H7 (cell line): Measurements from ENCODE around the gene RTN4R. TPM values are rescaled to one million over a fixed set of nuclear protein-coding genes. Genes with fewer than 3 reads are reported as not detected.

ENCODE experiments used
- DNase-seq: peaks from one replicate; pipeline ENCODE4 v3.0.0; 2012
- H3K27me3 ChIP-seq: 2 replicates; pipeline ENCODE4 v1.6.0; 2011; ENCODE audit warnings: mild to moderate bottlenecking, low read length; ENCODE audit not compliant: control insufficient read depth, insufficient read depth
- H3K36me3 ChIP-seq: replicated peaks from 2 replicates; pipeline ENCODE4 v1.5.1; 2011; ENCODE audit warnings: low read length; ENCODE audit not compliant: control insufficient read depth, insufficient read depth
- H3K4me3 ChIP-seq: 2 replicates; pipeline ENCODE4 v1.5.1; 2011; ENCODE audit warnings: low read depth, mild to moderate bottlenecking, control low read depth, low read length, moderate library complexity; ENCODE audit not compliant: insufficient read depth
- total RNA-seq: library from RNA; depleted of rRNA; stranded (reverse); fragments of >200 nt; shearing (Covaris generic); gene quantifications from 2 replicates; pipeline ENCODE4 v1.2.3, GENCODE V29; 2014

Gene RTN4R
- total RNA-seq, 1 experiment from 2014 or later = 30.4 TPM

GRCh38 chr22:20232781-20233180 lies 35.3 kb downstream of the RTN4R start:
- no peak for DNase-seq
- no peak overlapping the region for H3K4me3 ChIP-seq
- H3K27me3 ChIP-seq = no peaks in the 10 kb centered on the region
- no peaks in the 10 kb centered on the region for H3K36me3 ChIP-seq

- DNase-seq = no peak
- Histone ChIP-seq H3K4me3 (no peak overlapping the region), H3K27me3 (no peaks in the 10 kb centered on the region), H3K36me3 (no peaks in the 10 kb centered on the region)
Measured at GRCh38 chr22:20232237-20232598, 35.9 kb downstream of the RTN4R start.

- Histone ChIP-seq H3K36me3 (no peaks in the 10 kb centered on the region), H3K27me3 (no peaks in the 10 kb centered on the region)
- DNase-seq = no peak
Measured at GRCh38 chr22:20231514-20232236, 36.4 kb downstream of the RTN4R start.

GRCh38 chr22:20230777-20231420 lies 37.2 kb downstream of the RTN4R start:
- Histone ChIP-seq H3K36me3 (no peaks in the 10 kb centered on the region), H3K4me3 (no peak overlapping the region), H3K27me3 (no peaks in the 10 kb centered on the region)
- no peak for DNase-seq

More at GRCh38 chr22:20231514-20232236, 36.4 kb downstream of the RTN4R start:
- H3K4me3 ChIP-seq = no peak overlapping the region

- DNase-seq = no peak
- no peaks in the 10 kb centered on the region for H3K36me3 ChIP-seq
- H3K27me3 ChIP-seq = no peaks in the 10 kb centered on the region
Measured at GRCh38 chr22:20229916-20230775, 38.0 kb downstream of the RTN4R start.

GRCh38 chr22:20228939-20229272 lies 39.2 kb downstream of the RTN4R start:
- no peak for DNase-seq
- Histone ChIP-seq H3K36me3 (no peaks in the 10 kb centered on the region), H3K4me3 (no peak overlapping the region), H3K27me3 (no peaks in the 10 kb centered on the region)

More at GRCh38 chr22:20229916-20230775, 38.0 kb downstream of the RTN4R start:
- no peak overlapping the region for H3K4me3 ChIP-seq

GRCh38 chr22:20228055-20228938 lies 39.8 kb downstream of the RTN4R start:
- no peaks in the 10 kb centered on the region for H3K36me3 ChIP-seq
- H3K27me3 ChIP-seq = no peaks in the 10 kb centered on the region

GRCh38 chr22:20227363-20227762 lies 40.8 kb downstream of the RTN4R start:
- H3K4me3 ChIP-seq = no peak overlapping the region
- no peak for DNase-seq
- H3K36me3 ChIP-seq = no peaks in the 10 kb centered on the region
- no peaks in the 10 kb centered on the region for H3K27me3 ChIP-seq

More at GRCh38 chr22:20228055-20228938, 39.8 kb downstream of the RTN4R start:
- no peak for DNase-seq
- H3K4me3 ChIP-seq = no peak overlapping the region

- no peaks in the 10 kb centered on the region for H3K36me3 ChIP-seq
- H3K27me3 ChIP-seq = no peaks in the 10 kb centered on the region
- no peak for DNase-seq
- H3K4me3 ChIP-seq = no peak overlapping the region
Measured at GRCh38 chr22:20226760-20227350, 41.3 kb downstream of the RTN4R start.

- H3K27me3 ChIP-seq = no peaks in the 10 kb centered on the region
- DNase-seq = no peak
- no peak overlapping the region for H3K4me3 ChIP-seq
- no peaks in the 10 kb centered on the region for H3K36me3 ChIP-seq
Measured at GRCh38 chr22:20226077-20226716, 41.9 kb downstream of the RTN4R start.

GRCh38 chr22:20225693-20225966 lies 42.5 kb downstream of the RTN4R start:
- H3K27me3 ChIP-seq = no peaks in the 10 kb centered on the region
- no peak for DNase-seq
- H3K4me3 ChIP-seq = no peak overlapping the region
- H3K36me3 ChIP-seq = no peaks in the 10 kb centered on the region

- Histone ChIP-seq H3K27me3 (no peaks in the 10 kb centered on the region), H3K36me3 (no peaks in the 10 kb centered on the region), H3K4me3 (no peak overlapping the region)
- DNase-seq = no peak
Measured at GRCh38 chr22:20224917-20225692, 43.0 kb downstream of the RTN4R start.

- H3K36me3 ChIP-seq = no peaks in the 10 kb centered on the region
- no peaks in the 10 kb centered on the region for H3K27me3 ChIP-seq
- H3K4me3 ChIP-seq = no peak overlapping the region
- DNase-seq = no peak
Measured at GRCh38 chr22:20224256-20224626, 43.9 kb downstream of the RTN4R start.
